HEK293 (cell line): ENCODE measurements around the gene CAPRIN2.

Experiments
- CTCF ChIA-PET: fragments of 350-600 bp; formaldehyde crosslinking; extraction: SDS; loops from one replicate; lab custom pipeline; 2021; ENCODE audit warnings: antibody characterized with exemption; lab: Yijun Ruan, JAX
- POLR2A ChIA-PET: fragments of 300-600 bp; formaldehyde crosslinking; extraction: SDS; loops from one replicate; lab custom pipeline; 2020; ENCODE audit warnings: antibody characterized with exemption, inconsistent platforms; lab: Yijun Ruan, JAX
- H3K27ac ChIP-seq: fragments of 200-500 bp; sonication (Bioruptor generic); 2 replicates; pipeline ENCODE4 v1.5.1; 2014; ENCODE audit warnings: low read depth, low read length, control low read depth, inconsistent platforms; ENCODE audit errors: extremely low read depth
- H3K36me3 ChIP-seq, 2 experiments: fragments of 200-500 bp in 1 of 2; sonication (Bioruptor generic) in 1 of 2; 1 replicate in 1 of 2; 2 replicates in 1 of 2; pipeline ENCODE4 v1.5.1; 2014 to 2017; ENCODE audit warnings: inconsistent platforms in 2 of 2, low read length in 2 of 2; ENCODE audit not compliant: control insufficient read depth in 2 of 2, insufficient read depth in 1 of 2
- H3K4me1 ChIP-seq: fragments of 200-500 bp; sonication (Bioruptor generic); 2 replicates; pipeline ENCODE4 v1.5.1; 2014; ENCODE audit warnings: mild to moderate bottlenecking, low read length, inconsistent platforms; ENCODE audit not compliant: control insufficient read depth, insufficient read depth
- H3K4me3 ChIP-seq: 2 replicates; pipeline ENCODE4 v1.5.1; 2011; ENCODE audit warnings: low read depth, mild to moderate bottlenecking, control low read depth, low read length, moderate library complexity
- H3K9me3 ChIP-seq: fragments of 200-500 bp; sonication (Bioruptor generic); 2 replicates; pipeline ENCODE4 v1.5.1; 2014; ENCODE audit warnings: low read depth, low read length, inconsistent platforms; ENCODE audit not compliant: control insufficient read depth, insufficient read depth
- GFI1B ChIP-seq: fragments of 450-650 bp; formaldehyde crosslinking; IDR thresholded peaks from 2 replicates; pipeline ENCODE4 v1.5.1; 2016; ENCODE audit warnings: missing biosample characterization, missing genetic modification characterization
- ZNF140 ChIP-seq: fragments of 450-650 bp; formaldehyde crosslinking; IDR thresholded peaks from 2 replicates; pipeline ENCODE4 v1.5.1; 2016; ENCODE audit warnings: missing biosample characterization, missing genetic modification characterization
- ZNF146 ChIP-seq: fragments of 450-650 bp; formaldehyde crosslinking; IDR thresholded peaks from 2 replicates; pipeline ENCODE4 v1.5.1; 2016; ENCODE audit warnings: missing biosample characterization, missing genetic modification characterization
- ZNF211 ChIP-seq: fragments of 450-650 bp; formaldehyde crosslinking; IDR thresholded peaks from 2 replicates; pipeline ENCODE4 v1.5.1; 2016; ENCODE audit warnings: low read depth, missing biosample characterization, missing genetic modification characterization
- ZNF324 ChIP-seq: fragments of 450-650 bp; formaldehyde crosslinking; IDR thresholded peaks from 2 replicates; pipeline ENCODE4 v1.5.1; 2016; ENCODE audit warnings: missing biosample characterization, missing genetic modification characterization
- ZNF335 ChIP-seq: fragments of 450-650 bp; formaldehyde crosslinking; conservative IDR thresholded peaks from 2 replicates; pipeline ENCODE4 v1.5.1; 2016; ENCODE audit warnings: missing biosample characterization, missing genetic modification characterization
- ZNF341 ChIP-seq: fragments of 450-650 bp; formaldehyde crosslinking; IDR thresholded peaks from 2 replicates; pipeline ENCODE4; 2016; ENCODE audit warnings: low read depth, missing biosample characterization, missing genetic modification characterization
- ZNF350 ChIP-seq: fragments of 450-650 bp; formaldehyde crosslinking; IDR thresholded peaks from 2 replicates; pipeline ENCODE4 v1.5.0; 2017; ENCODE audit warnings: missing biosample characterization, mild to moderate bottlenecking, missing genetic modification characterization
- ZNF529 ChIP-seq: fragments of 450-650 bp; formaldehyde crosslinking; IDR thresholded peaks from 2 replicates; pipeline ENCODE4 v1.5.1; 2017; ENCODE audit warnings: missing genetic modification characterization, missing biosample characterization; ENCODE audit not compliant: insufficient replicate concordance
- ZNF585B ChIP-seq: fragments of 450-650 bp; formaldehyde crosslinking; IDR thresholded peaks from 2 replicates; pipeline ENCODE4 v1.5.1; 2016; ENCODE audit warnings: missing biosample characterization, missing genetic modification characterization
- ZNF837 ChIP-seq: fragments of 450-650 bp; formaldehyde crosslinking; IDR thresholded peaks from 2 replicates; pipeline ENCODE4 v1.5.1; 2016; ENCODE audit warnings: missing biosample characterization, missing genetic modification characterization
- TF ChIP-seq, protein P1 (sequence below): fragments of 450-650 bp; formaldehyde crosslinking; conservative IDR thresholded peaks from 2 replicates; pipeline ENCODE4 v1.5.1; 2016; ENCODE audit warnings: low read depth, missing biosample characterization, missing genetic modification characterization
- TF ChIP-seq, protein P2 (sequence below): fragments of 450-650 bp; formaldehyde crosslinking; IDR thresholded peaks from 2 replicates; pipeline ENCODE4 v1.5.1; 2017; ENCODE audit warnings: missing biosample characterization, mild to moderate bottlenecking, missing genetic modification characterization, moderate library complexity
- TF ChIP-seq, protein P3 (sequence below): fragments of 450-650 bp; formaldehyde crosslinking; IDR thresholded peaks from 2 replicates; pipeline ENCODE4 v1.5.1; 2016; ENCODE audit warnings: missing biosample characterization, missing genetic modification characterization, borderline replicate concordance
- TF ChIP-seq, protein P4 (sequence below): fragments of 450-650 bp; IDR thresholded peaks from 2 replicates; pipeline ENCODE4 v1.5.1; 2018; ENCODE audit warnings: missing biosample characterization, missing genetic modification characterization
- TF ChIP-seq, protein P5 (sequence below): fragments of 450-650 bp; formaldehyde crosslinking; IDR thresholded peaks from 2 replicates; pipeline ENCODE4 v1.5.1; 2016; ENCODE audit warnings: missing biosample characterization, missing genetic modification characterization
- TF ChIP-seq, protein P6 (sequence below): fragments of 450-650 bp; formaldehyde crosslinking; IDR thresholded peaks from 2 replicates; pipeline ENCODE4 v1.5.1; 2016; ENCODE audit warnings: missing biosample characterization, missing genetic modification characterization
- TF ChIP-seq, protein P7 (sequence below): fragments of 450-650 bp; formaldehyde crosslinking; IDR thresholded peaks from 2 replicates; pipeline ENCODE4 v1.5.1; 2016; ENCODE audit warnings: missing biosample characterization, missing genetic modification characterization

CAPRIN2 gene, protein sequence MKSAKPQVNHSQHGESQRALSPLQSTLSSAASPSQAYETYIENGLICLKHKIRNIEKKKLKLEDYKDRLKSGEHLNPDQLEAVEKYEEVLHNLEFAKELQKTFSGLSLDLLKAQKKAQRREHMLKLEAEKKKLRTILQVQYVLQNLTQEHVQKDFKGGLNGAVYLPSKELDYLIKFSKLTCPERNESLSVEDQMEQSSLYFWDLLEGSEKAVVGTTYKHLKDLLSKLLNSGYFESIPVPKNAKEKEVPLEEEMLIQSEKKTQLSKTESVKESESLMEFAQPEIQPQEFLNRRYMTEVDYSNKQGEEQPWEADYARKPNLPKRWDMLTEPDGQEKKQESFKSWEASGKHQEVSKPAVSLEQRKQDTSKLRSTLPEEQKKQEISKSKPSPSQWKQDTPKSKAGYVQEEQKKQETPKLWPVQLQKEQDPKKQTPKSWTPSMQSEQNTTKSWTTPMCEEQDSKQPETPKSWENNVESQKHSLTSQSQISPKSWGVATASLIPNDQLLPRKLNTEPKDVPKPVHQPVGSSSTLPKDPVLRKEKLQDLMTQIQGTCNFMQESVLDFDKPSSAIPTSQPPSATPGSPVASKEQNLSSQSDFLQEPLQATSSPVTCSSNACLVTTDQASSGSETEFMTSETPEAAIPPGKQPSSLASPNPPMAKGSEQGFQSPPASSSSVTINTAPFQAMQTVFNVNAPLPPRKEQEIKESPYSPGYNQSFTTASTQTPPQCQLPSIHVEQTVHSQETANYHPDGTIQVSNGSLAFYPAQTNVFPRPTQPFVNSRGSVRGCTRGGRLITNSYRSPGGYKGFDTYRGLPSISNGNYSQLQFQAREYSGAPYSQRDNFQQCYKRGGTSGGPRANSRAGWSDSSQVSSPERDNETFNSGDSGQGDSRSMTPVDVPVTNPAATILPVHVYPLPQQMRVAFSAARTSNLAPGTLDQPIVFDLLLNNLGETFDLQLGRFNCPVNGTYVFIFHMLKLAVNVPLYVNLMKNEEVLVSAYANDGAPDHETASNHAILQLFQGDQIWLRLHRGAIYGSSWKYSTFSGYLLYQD

DNA sequence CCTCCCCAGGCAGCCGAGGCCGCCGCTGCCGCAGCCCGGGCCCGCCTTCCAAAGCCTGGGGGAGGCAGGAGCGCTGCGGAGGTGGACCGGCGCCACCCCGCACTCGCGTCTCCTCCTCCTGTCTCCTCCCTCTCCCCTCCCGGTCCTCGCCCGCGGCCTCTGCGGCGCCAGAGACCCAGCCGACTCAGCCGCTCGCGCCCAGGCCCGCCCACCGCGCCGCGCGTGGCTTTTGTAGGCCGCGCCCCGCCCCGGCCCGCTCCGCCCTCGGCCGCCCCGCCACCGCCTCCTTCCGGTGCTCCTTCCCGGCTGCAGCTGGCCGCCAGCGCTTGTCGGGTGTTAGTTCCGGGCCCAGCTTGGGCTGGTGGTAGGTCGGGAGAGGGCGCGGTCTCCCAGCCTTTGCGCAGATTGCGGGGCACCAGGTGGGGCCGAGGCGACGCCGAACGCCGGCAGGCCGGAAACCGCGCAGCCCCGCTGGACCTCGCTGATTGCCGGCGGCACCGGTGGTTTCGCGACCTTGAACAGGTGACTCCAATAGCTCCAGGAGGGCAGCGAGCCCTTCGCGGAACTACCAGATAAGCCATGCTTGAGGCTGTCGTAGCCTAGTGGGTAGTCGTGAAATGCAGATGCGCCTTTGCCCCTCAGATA lies at the start of gene CAPRIN2:
TSS of gene CAPRIN2 (minus strand) at position 202 of the 645 bp plus-strand sequence. CDS start 1,431 bp downstream, outside the sequence.
- Histone ChIP-seq H3K4me3 (peak within 1 kb of the TSS; percentile 83), H3K27ac (peak within 1 kb of the TSS; percentile 74), H3K4me1 (0 out of 2 replicates have a peak, but pooled peaks cover 4% of the 10 kb centered on the region), H3K36me3 (peaks cover 0 to 14% of the 10 kb centered on the region in 2 experiments; a peak in 1 of 3 replicates), H3K9me3 (no peaks in the 10 kb centered on the region)
- CTCF ChIA-PET: interaction anchor here (1.0 to 6.0 kb wide), 4 partner anchors 11 to 54 kb away, joined by 3 to 24 read pairs (median 4); no protein-coding TSS in a partner anchor
- POLR2A ChIA-PET: interaction anchor here (0.7 to 3.8 kb wide), 9 partner anchors 8 to 134 kb away, joined by 3 to 33 read pairs (median 4); partner anchors contain the start of gene IPO8
- TF ChIP-seq ZNF350 (tag by site-specific recombination): no peak
- TF ChIP-seq ZNF146 (tag by site-specific recombination): no peak
- TF ChIP-seq ZNF585B (tag by site-specific recombination): no peak
- TF ChIP-seq, protein P1, sequence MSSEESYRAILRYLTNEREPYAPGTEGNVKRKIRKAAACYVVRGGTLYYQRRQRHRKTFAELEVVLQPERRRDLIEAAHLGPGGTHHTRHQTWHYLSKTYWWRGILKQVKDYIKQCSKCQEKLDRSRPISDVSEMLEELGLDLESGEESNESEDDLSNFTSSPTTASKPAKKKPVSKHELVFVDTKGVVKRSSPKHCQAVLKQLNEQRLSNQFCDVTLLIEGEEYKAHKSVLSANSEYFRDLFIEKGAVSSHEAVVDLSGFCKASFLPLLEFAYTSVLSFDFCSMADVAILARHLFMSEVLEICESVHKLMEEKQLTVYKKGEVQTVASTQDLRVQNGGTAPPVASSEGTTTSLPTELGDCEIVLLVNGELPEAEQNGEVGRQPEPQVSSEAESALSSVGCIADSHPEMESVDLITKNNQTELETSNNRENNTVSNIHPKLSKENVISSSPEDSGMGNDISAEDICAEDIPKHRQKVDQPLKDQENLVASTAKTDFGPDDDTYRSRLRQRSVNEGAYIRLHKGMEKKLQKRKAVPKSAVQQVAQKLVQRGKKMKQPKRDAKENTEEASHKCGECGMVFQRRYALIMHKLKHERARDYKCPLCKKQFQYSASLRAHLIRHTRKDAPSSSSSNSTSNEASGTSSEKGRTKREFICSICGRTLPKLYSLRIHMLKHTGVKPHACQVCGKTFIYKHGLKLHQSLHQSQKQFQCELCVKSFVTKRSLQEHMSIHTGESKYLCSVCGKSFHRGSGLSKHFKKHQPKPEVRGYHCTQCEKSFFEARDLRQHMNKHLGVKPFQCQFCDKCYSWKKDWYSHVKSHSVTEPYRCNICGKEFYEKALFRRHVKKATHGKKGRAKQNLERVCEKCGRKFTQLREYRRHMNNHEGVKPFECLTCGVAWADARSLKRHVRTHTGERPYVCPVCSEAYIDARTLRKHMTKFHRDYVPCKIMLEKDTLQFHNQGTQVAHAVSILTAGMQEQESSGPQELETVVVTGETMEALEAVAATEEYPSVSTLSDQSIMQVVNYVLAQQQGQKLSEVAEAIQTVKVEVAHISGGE (tag by site-specific recombination): peak; percentile 83
- TF ChIP-seq ZNF529 (tag by site-specific recombination): no peak
- no peak for TF ChIP-seq ZNF140 (tag by site-specific recombination)
- TF ChIP-seq ZNF341: peak; percentile 86
- peak; percentile 89 for TF ChIP-seq ZNF335 (tag by site-specific recombination)
- TF ChIP-seq, protein P2, sequence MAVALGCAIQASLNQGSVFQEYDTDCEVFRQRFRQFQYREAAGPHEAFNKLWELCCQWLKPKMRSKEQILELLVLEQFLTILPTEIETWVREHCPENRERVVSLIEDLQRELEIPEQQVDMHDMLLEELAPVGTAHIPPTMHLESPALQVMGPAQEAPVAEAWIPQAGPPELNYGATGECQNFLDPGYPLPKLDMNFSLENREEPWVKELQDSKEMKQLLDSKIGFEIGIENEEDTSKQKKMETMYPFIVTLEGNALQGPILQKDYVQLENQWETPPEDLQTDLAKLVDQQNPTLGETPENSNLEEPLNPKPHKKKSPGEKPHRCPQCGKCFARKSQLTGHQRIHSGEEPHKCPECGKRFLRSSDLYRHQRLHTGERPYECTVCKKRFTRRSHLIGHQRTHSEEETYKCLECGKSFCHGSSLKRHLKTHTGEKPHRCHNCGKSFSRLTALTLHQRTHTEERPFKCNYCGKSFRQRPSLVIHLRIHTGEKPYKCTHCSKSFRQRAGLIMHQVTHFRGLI (tag by site-specific recombination): peak; percentile 75
- no peak for TF ChIP-seq ZNF211 (tag by site-specific recombination)
- TF ChIP-seq, protein P3, sequence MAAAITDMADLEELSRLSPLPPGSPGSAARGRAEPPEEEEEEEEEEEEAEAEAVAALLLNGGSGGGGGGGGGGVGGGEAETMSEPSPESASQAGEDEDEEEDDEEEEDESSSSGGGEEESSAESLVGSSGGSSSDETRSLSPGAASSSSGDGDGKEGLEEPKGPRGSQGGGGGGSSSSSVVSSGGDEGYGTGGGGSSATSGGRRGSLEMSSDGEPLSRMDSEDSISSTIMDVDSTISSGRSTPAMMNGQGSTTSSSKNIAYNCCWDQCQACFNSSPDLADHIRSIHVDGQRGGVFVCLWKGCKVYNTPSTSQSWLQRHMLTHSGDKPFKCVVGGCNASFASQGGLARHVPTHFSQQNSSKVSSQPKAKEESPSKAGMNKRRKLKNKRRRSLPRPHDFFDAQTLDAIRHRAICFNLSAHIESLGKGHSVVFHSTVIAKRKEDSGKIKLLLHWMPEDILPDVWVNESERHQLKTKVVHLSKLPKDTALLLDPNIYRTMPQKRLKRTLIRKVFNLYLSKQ (tag by site-specific recombination): no peak
- TF ChIP-seq ZNF324 (tag by site-specific recombination): 0 out of 2 replicates have a peak, but pooled peaks have one; percentile 51
- TF ChIP-seq GFI1B (tag by site-specific recombination): peak; percentile 40; the same call in 1 of the 2 replicates
- TF ChIP-seq, protein P4, sequence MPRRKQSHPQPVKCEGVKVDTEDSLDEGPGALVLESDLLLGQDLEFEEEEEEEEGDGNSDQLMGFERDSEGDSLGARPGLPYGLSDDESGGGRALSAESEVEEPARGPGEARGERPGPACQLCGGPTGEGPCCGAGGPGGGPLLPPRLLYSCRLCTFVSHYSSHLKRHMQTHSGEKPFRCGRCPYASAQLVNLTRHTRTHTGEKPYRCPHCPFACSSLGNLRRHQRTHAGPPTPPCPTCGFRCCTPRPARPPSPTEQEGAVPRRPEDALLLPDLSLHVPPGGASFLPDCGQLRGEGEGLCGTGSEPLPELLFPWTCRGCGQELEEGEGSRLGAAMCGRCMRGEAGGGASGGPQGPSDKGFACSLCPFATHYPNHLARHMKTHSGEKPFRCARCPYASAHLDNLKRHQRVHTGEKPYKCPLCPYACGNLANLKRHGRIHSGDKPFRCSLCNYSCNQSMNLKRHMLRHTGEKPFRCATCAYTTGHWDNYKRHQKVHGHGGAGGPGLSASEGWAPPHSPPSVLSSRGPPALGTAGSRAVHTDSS (tag by site-specific recombination): no peak
- TF ChIP-seq, protein P5, sequence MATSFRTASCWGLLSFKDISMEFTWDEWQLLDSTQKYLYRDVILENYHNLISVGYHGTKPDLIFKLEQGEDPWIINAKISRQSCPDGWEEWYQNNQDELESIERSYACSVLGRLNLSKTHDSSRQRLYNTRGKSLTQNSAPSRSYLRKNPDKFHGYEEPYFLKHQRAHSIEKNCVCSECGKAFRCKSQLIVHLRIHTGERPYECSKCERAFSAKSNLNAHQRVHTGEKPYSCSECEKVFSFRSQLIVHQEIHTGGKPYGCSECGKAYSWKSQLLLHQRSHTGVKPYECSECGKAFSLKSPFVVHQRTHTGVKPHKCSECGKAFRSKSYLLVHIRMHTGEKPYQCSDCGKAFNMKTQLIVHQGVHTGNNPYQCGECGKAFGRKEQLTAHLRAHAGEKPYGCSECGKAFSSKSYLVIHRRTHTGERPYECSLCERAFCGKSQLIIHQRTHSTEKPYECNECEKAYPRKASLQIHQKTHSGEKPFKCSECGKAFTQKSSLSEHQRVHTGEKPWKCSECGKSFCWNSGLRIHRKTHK (tag by site-specific recombination): no peak
- TF ChIP-seq, protein P6, sequence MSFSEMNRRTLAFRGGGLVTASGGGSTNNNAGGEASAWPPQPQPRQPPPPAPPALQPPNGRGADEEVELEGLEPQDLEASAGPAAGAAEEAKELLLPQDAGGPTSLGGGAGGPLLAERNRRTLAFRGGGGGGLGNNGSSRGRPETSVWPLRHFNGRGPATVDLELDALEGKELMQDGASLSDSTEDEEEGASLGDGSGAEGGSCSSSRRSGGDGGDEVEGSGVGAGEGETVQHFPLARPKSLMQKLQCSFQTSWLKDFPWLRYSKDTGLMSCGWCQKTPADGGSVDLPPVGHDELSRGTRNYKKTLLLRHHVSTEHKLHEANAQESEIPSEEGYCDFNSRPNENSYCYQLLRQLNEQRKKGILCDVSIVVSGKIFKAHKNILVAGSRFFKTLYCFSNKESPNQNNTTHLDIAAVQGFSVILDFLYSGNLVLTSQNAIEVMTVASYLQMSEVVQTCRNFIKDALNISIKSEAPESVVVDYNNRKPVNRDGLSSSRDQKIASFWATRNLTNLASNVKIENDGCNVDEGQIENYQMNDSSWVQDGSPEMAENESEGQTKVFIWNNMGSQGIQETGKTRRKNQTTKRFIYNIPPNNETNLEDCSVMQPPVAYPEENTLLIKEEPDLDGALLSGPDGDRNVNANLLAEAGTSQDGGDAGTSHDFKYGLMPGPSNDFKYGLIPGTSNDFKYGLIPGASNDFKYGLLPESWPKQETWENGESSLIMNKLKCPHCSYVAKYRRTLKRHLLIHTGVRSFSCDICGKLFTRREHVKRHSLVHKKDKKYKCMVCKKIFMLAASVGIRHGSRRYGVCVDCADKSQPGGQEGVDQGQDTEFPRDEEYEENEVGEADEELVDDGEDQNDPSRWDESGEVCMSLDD: peak; percentile 66; the same call in 1 of the 2 replicates
- TF ChIP-seq ZNF837 (tag by site-specific recombination): no peak
- TF ChIP-seq, protein P7, sequence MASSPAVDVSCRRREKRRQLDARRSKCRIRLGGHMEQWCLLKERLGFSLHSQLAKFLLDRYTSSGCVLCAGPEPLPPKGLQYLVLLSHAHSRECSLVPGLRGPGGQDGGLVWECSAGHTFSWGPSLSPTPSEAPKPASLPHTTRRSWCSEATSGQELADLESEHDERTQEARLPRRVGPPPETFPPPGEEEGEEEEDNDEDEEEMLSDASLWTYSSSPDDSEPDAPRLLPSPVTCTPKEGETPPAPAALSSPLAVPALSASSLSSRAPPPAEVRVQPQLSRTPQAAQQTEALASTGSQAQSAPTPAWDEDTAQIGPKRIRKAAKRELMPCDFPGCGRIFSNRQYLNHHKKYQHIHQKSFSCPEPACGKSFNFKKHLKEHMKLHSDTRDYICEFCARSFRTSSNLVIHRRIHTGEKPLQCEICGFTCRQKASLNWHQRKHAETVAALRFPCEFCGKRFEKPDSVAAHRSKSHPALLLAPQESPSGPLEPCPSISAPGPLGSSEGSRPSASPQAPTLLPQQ (tag by site-specific recombination): peak; percentile 95
